Stimulated activated CD8-positive, alpha-beta memory T cell treated with anti-CD3 and anti-CD28 coated beads, Interleukin-12 subunit alpha, Interleukin-12 subunit beta, amount 100 ng/mL, for 1 hour (primary cell): Measurements from ENCODE around the gene KIF5A.
"Not testable (repeated sequence)": the region's sequence is repeated elsewhere in the genome, so short reads cannot be mapped to it uniquely, and the experiment has no call there.

Source experiments
- DNase-seq: peaks from one replicate; pipeline ENCODE4 v3.0.0-alpha.2; 2020; ENCODE audit warnings: low read depth

The KIF5A gene

GRCh38 chr12:57554897-57555296 is 5.1 kb downstream of the KIF5A start:
- DNase-seq, result no peak

DNA sequence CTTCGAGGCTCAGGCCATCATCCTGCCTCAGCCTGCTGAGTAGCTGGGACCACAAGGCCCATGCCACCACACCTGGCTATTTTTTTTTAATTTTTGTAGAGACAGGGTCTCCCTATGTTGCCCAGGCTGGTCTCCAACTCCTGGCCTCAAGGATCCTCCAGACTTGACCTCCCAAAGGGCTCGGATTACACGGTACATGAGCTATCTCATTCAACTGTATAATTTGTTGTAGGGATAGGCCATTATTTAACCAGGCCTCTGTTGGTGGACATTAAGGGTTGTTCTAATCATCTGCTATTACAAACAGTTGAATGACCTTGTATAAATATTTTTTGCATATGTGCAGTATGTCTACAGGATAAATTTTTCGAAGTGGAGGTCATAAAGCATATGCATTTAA is 9.0 kb downstream of the KIF5A start:
- no peak for DNase-seq

DNA sequence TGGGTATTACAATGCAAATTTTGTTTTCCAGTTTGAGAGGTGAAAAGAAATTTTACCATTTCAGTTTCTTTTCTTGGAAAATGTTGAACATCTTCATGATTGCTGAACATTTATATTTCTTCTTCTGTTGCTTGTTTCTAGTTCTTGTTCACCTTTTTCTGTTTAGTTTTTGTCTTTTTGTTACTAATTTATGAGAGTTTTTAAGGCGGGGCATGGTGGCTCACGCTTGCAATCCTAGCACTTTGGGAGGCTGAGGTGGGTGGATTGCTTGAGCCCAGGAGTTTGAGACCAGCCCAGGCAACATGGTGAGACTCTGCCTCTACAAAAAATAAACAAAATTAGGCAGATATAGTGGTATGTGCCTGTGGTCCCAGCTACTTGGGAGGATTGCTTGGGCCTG is 10.7 kb downstream of the KIF5A start:
- no peak for DNase-seq

- DNase-seq, result not testable (repeated sequence)
Measured at GRCh38 chr12:57561117-57561516, 11.3 kb downstream of the KIF5A start.

GRCh38 chr12:57563358-57563757 is 13.5 kb downstream of the KIF5A start:
- no peak for DNase-seq

DNA sequence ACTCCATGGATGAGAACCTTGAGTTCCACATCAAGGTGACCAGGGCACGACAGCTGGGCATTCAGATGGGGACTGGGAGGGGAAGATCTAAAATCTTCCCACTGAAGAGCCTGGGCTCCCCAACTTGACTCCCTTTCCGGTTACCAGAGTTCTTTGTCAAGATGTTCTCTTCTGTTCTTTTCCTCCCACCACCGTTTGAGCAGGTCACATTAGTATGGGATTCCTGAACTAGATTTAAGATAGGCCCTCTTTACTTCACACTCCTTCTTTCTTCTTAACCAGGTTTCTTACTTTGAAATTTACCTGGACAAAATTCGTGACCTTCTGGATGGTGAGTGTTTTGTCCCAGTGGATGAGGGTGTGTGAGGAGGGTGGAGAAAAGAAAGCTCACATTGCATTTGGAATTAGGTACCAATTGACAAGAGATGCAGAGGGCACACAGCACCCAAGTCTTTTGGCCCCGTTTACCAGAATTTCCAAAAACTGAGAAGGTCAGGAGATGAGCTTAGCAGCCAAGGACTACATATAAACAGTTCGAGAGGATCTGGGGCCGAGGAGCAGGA is 14.4 kb downstream of the KIF5A start:
- no peak for DNase-seq

DNA sequence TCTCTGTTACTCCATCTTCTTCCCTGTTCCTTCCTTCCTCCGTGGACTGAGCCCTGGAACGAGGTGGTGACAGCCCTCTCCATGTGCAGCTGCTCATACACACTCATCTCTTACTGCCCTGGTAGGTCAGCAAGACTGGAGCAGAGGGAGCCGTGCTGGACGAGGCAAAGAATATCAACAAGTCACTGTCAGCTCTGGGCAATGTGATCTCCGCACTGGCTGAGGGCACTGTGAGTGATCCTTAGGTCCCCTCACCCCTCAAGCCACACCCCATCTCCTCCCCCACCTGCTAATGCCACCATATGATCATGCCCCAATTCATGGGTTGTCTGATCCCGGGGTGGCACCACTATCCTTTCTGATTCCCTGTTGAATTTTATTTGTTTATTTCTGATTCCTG is 19.0 kb downstream of the KIF5A start:
- DNase-seq, result no peak

DNA sequence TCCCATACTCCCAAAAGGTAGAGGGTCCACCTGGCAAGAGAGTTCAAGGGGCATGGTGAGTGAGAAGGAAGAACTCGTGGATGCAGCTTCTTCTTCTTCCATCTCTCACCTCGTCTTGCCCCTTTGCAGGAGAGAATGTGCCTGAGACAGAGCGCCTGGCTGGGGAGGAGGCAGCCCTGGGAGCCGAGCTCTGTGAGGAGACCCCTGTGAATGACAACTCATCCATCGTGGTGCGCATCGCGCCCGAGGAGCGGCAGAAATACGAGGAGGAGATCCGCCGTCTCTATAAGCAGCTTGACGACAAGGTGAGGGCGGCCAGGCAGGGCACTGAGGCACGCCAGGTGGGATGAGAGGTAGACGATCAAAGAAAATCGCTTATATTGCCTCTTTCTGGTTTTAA is 20.0 kb downstream of the KIF5A start:
- no peak for DNase-seq

GRCh38 chr12:57570438-57570837 is 20.6 kb downstream of the KIF5A start:
- not testable (repeated sequence) for DNase-seq

GRCh38 chr12:57571926-57572762 is 22.3 kb downstream of the KIF5A start:
- no peak for DNase-seq

GRCh38 chr12:57574795-57575194 is 25.0 kb downstream of the KIF5A start:
- DNase-seq, result no peak

GRCh38 chr12:57575771-57576612 is 26.1 kb downstream of the KIF5A start:
- no peak for DNase-seq

GRCh38 chr12:57576613-57577160 is 26.8 kb downstream of the KIF5A start:
- no peak for DNase-seq

DNA sequence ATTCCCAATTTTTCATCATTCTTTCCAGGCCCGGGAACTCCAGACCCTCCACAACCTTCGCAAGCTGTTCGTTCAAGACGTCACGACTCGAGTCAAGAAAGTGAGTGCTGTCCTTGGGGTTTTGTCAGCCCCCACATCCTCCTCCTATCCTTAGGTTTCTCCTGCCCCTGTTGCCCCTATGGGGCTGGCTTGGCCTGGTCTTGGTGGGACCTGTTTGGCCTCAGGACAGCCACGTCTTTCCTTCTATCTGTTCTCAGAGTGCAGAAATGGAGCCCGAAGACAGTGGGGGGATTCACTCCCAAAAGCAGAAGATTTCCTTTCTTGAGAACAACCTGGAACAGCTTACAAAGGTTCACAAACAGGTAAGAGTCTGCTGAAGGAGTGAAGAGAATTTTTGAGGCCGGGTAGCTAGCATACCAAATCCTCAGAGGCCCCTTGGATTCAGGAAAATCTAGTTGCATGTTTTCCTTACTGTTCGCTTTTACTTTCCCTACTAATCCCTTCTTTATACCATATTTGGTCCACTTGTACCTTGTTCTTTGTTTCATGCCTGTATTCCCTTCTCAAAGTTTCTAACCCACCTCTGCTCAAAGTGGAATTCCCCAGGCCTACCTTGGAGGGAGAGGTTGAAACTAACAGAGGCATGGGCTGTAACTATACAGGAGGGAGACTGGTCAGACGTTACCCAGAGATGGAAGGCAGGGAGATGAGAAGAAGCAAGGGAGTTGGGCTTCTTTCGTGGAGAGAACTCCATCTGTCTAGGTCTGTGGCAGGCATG is 28.3 kb downstream of the KIF5A start:
- no peak for DNase-seq

DNA sequence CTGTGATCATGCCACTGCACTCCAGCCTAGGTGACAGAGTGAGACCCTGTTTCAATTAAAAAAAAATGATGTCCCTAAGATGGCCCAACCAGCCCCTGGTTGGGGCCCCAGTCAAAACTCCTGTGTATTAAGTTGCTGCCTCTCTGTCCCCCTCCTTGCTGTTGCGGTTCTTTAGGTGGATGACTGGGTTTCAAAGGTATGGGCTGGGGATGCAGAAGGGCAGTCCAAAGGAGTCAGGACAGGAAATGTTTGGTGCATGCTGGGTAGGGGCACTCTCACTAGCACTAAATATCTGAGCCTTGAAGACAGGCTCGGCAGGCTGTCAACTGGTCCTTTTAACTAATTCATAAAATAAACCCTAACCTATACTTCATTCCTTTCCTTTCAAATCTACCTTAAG is 29.2 kb downstream of the KIF5A start:
- no peak for DNase-seq

- DNase-seq, result no peak
Measured at GRCh38 chr12:57579677-57580465, 30.0 kb downstream of the KIF5A start.

GRCh38 chr12:57580466-57580795 is 30.6 kb downstream of the KIF5A start:
- DNase-seq, result no peak

- no peak for DNase-seq
Measured at GRCh38 chr12:57581802-57582201, 32.0 kb downstream of the KIF5A start.

DNA sequence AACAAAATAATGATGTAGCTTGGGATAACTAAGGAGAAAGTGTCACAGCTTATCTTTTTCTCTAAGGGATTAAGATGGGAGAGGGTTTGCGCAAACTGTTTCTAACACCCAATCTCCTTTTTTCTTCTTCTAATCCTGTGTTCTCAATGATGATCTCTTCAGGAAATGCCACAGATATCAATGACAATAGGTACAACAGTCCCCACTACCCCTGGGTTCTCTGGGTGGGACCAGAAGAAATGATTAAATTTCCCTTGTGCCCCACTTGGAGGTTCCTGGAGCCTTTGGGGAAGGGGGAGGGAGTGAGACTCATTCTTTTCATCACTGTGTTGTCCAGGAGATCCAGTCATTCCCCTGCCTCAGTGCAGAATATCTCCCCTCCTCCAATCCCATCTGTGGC is 32.6 kb downstream of the KIF5A start:
- no peak for DNase-seq

- DNase-seq, result peak; percentile 54
Measured at GRCh38 chr12:57583008-57583831, 33.4 kb downstream of the KIF5A start.
